ENCODE data around the gene VPS13C.

The VPS13C gene

DNA sequence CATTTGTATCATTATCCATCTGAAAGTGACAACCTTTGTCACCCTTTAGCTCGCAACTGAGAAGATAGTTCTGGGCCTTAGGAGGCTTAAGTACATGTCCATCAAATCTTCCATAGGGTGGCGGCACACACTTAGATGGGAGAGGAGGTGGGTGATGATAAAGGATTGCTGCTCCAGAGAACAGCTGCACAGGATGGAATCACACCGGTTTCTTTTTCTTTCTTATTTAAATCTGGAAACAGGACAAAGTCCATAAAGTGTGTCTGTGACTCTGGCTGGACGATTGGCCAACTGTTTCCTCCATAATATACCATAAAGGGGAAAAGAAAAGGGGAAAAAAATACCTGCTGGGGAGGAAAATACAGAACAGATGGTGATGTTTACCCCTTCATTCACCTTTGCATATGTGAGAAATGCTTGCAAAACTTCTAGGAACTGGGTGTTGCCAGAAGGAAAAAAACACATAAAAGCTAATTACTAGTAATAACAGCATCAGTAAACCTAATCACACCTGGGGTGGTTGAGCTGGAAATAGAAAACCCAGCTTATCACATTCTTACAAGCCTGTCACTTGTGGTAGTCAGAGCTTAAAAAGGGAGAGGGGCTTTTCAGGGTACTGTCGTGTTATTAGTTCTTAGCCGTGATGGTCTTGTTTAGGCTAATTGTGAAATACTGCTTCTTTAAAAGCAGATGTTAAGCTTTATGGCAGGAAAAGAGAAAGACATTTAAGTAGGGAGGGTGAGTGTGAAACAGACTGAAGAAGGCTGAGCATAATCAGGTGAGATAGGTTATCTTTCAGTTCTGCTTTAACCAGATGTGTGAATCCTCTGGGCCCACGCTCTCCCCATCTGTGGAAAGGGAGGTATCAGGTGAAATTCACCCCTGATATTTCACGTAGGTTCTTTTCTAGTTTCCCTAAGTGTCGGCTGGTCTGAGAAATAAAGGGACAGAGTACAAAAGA is 23.2 kb upstream of the VPS13C start:
- no peak for DNase-seq
- TF ChIP-seq, protein P1, sequence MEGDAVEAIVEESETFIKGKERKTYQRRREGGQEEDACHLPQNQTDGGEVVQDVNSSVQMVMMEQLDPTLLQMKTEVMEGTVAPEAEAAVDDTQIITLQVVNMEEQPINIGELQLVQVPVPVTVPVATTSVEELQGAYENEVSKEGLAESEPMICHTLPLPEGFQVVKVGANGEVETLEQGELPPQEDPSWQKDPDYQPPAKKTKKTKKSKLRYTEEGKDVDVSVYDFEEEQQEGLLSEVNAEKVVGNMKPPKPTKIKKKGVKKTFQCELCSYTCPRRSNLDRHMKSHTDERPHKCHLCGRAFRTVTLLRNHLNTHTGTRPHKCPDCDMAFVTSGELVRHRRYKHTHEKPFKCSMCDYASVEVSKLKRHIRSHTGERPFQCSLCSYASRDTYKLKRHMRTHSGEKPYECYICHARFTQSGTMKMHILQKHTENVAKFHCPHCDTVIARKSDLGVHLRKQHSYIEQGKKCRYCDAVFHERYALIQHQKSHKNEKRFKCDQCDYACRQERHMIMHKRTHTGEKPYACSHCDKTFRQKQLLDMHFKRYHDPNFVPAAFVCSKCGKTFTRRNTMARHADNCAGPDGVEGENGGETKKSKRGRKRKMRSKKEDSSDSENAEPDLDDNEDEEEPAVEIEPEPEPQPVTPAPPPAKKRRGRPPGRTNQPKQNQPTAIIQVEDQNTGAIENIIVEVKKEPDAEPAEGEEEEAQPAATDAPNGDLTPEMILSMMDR (IDR thresholded peaks at IDR 0.05; ENCODE audit: low read depth, low read length), result peak; percentile 36; the same call in 1 of the 2 replicates
- Histone ChIP-seq H3K27me3 (no peaks in the 10 kb centered on the region), H3K4me3 (ENCODE audit: low read depth, low read length) (no peak overlapping the region), H3K36me3 (no peaks in the 10 kb centered on the region), H3K9me3 (no peaks in the 10 kb centered on the region), H3K4me1 (peaks cover 36% of the 10 kb centered on the region)

DNA sequence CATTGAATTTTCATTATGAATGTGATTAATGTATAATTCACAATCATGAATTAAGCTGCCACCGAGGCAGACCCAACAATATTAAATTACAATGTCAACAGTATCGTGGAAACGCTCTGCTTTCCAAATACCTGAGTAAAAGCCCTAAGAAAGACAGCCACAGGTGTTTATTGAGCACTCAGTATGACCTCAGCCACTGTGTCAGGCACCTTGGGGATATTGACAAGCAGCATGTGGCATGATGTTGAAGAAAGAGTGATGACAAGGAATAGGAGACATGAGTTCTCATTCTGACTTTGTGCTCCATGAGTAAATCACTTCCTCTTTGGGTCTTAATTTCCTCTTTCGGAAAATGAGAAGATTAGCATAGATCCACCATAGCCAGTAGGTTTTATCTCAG is 19.3 kb upstream of the VPS13C start:
- H3K36me3 ChIP-seq, result no peaks in the 10 kb centered on the region
- peaks cover 18% of the 10 kb centered on the region for H3K4me1 ChIP-seq
- TF ChIP-seq, protein P1 (IDR thresholded peaks at IDR 0.05; ENCODE audit: low read depth, low read length), result no peak
- no peaks in the 10 kb centered on the region for H3K9me3 ChIP-seq
- H3K27me3 ChIP-seq, result no peaks in the 10 kb centered on the region
- no peak overlapping the region for H3K4me3 ChIP-seq (ENCODE audit: low read depth, low read length)
- no peak for DNase-seq

DNA sequence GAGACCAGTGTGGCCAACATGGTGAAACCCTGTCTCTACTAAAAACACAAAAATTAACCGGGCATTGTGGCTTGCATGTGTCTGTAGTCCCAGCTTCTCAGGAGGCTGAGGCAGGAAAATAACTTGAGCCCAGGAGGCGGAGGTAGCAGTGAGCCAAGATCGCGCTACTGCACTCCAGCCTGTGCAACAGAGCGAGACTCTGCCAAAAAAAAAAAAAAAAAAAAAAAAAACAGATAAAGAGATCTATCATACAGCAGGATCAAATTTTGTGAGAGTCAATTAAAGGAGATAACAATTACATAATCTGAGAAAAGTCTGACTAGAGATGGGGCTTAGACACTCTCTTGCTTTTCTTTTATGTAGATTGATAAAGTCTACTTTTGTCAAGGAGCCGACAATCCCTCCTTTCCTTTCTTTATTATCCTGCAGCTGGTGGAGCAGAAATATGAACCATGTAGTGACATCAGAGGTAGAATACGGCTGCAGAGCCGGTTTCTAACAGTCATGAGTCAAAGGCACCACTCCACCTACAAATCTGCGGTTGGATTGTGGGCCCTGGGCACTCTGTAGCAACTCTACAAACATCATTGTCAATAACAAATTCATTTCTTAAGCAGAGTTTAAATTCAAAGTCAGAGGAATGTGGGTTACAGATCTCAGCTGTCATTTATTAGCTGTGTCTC is 15.5 kb upstream of the VPS13C start:
- Histone ChIP-seq H3K27me3 (no peaks in the 10 kb centered on the region), H3K4me1 (peaks cover 5% of the 10 kb centered on the region), H3K36me3 (no peaks in the 10 kb centered on the region), H3K4me3 (ENCODE audit: low read depth, low read length) (no peak overlapping the region), H3K9me3 (no peaks in the 10 kb centered on the region)
- TF ChIP-seq, protein P1 (IDR thresholded peaks at IDR 0.05; ENCODE audit: low read depth, low read length), result no peak
- peak; percentile 36 for DNase-seq

DNA sequence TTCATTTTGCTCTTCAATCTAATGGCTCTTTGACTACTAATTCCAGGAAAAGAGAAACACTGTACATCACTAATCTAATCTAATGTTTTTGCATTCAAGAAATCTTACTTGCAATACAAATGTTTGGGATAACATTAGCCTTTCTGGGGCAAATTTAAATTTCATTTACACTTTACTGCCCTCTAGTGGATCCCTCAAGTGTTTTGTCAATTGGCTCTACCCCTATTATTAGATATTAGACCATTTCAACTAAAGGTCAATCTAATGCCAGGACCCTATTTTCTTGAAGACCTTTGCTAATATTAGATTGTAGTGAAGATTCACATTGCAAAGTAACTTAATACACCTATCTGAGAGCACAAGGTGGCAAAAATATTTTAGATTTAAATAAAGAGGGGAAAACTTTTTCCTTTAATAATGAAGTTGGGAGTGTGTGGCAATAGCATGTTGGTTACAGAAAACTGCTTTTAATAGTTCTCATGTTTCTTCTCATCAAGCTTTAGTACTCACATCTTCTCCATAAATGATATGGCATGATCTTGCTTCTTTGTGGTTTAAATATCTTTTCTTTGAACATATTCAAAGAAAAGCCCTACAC is 11.6 kb upstream of the VPS13C start:
- Histone ChIP-seq H3K4me1 (peaks cover 5% of the 10 kb centered on the region), H3K27me3 (peaks cover 8% of the 10 kb centered on the region), H3K4me3 (ENCODE audit: low read depth, low read length) (no peak overlapping the region), H3K36me3 (no peaks in the 10 kb centered on the region), H3K9me3 (no peaks in the 10 kb centered on the region)
- no peak for DNase-seq
- TF ChIP-seq, protein P1 (IDR thresholded peaks at IDR 0.05; ENCODE audit: low read depth, low read length), result peak; percentile 63

DNA sequence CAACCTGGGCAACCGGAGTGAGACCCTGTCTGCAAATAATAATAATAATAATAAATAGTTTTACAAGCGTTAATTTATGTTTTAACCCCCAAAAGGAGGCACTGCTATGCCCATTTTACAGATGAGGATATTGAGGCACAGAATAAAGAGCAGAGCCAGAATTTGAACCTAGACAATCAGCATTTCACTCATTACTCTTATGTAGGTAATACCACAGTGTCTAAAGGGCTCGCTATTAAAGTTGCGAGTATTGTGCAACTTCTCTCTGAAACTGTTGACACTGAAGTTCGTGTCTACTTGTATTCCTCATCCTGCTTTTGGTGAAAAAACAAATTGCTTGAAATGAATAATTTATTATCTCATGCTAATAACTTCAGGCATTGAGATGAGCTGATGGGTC is 9.3 kb upstream of the VPS13C start:
- H3K27me3 ChIP-seq, result peaks cover 8% of the 10 kb centered on the region
- H3K4me1 ChIP-seq, result no peaks in the 10 kb centered on the region; the same call in 1 of the 2 replicates
- no peak for DNase-seq
- no peaks in the 10 kb centered on the region for H3K36me3 ChIP-seq
- H3K9me3 ChIP-seq, result no peaks in the 10 kb centered on the region
- TF ChIP-seq, protein P1 (IDR thresholded peaks at IDR 0.05; ENCODE audit: low read depth, low read length), result no peak
- no peak overlapping the region for H3K4me3 ChIP-seq (ENCODE audit: low read depth, low read length)
